RWPE1 (cell line): ENCODE measurements around the gene PPIE.

Source experiments
- CTCF ChIA-PET: fragments of 350-600 bp; sonication (Branson Sonifier 250); formaldehyde crosslinking; extraction: SDS; loops from one replicate; lab custom pipeline; 2021; lab: Yijun Ruan, JAX
- POLR2A ChIA-PET: fragments of 400-600 bp; formaldehyde crosslinking; extraction: SDS; loops from one replicate; lab custom pipeline; 2020; ENCODE audit warnings: antibody characterized with exemption; ENCODE audit not compliant: low non-redundant PET; lab: Yijun Ruan, JAX
- DNase-seq: peaks from one replicate; pipeline ENCODE4 v3.0.0; 2012; ENCODE audit warnings: low spot score
- H3K27ac ChIP-seq: fragments of 450-650 bp; 2 replicates; pipeline ENCODE4 v1.5.1; 2017
- CTCF ChIP-seq: fragments of 450-650 bp; conservative IDR thresholded peaks from 2 replicates; pipeline ENCODE4 v1.5.1; 2017; ENCODE audit warnings: low read depth, mild to moderate bottlenecking

The PPIE gene

GRCh38 chr1:39789571-39790110 is 51.0 kb downstream of the PPIE start:
- CTCF ChIA-PET: interaction anchor here (0.6 to 1.1 kb wide), 3 partner anchors 9 to 183 kb away, joined by 3 to 4 read pairs (median 3); no protein-coding TSS in a partner anchor
- no peak overlapping the region for H3K27ac ChIP-seq
- TF ChIP-seq CTCF: no peak
- no peak for DNase-seq
- POLR2A ChIA-PET: interaction anchor here (0.5 kb wide), 1 partner anchor 9 kb away, joined by 4 read pairs; no protein-coding TSS in a partner anchor

DNA sequence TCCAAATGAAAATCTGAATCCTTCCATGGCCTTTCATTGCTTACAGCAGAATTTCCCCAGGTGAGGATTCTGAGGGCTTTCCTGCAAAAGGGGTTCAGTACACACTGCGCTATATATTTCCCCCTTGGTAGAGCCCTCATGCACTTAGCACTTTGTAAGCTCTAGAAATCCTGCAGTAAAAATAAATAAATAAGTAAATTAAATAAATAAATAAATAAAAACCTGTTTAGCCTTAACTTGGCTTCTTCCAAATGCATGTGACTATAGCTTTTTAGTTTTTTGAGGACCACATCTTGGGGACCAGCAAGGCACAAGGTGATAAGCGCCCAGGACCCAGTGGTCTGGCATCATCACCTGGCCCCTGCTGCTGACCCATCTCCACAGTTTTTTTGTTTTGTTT is 53.2 kb downstream of the PPIE start:
- no peak for TF ChIP-seq CTCF
- CTCF ChIA-PET: no interaction called here
- no peak overlapping the region for H3K27ac ChIP-seq
- no peak for DNase-seq
- POLR2A ChIA-PET: no interaction called here

DNA sequence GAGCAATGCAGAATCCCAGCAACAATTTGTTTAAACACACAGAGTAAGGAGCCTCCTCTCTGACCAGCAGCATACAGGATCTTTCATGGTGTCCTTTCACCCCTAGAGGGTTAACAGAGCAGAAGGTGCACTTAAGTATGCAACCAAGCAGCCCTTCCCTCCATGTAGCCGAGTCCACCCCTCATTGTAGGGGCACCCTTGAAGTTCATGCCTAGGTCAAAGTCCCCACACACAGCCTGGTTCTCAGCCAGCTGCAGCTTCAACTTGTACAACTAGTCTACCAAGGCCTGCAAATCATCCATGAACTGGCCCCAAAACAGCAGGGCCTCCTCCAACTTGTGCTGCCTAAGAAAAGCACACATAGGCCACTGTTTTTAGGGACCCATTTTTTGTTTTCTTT is 57.0 kb downstream of the PPIE start:
- ChIA-PET CTCF (no interaction called here), POLR2A (interaction anchor here (0.6 kb wide), 2 partner anchors 106 to 137 kb away, joined by 3 to 4 read pairs; no protein-coding TSS in a partner anchor)
- no peak overlapping the region for H3K27ac ChIP-seq
- no peak for DNase-seq
- no peak for TF ChIP-seq CTCF

DNA sequence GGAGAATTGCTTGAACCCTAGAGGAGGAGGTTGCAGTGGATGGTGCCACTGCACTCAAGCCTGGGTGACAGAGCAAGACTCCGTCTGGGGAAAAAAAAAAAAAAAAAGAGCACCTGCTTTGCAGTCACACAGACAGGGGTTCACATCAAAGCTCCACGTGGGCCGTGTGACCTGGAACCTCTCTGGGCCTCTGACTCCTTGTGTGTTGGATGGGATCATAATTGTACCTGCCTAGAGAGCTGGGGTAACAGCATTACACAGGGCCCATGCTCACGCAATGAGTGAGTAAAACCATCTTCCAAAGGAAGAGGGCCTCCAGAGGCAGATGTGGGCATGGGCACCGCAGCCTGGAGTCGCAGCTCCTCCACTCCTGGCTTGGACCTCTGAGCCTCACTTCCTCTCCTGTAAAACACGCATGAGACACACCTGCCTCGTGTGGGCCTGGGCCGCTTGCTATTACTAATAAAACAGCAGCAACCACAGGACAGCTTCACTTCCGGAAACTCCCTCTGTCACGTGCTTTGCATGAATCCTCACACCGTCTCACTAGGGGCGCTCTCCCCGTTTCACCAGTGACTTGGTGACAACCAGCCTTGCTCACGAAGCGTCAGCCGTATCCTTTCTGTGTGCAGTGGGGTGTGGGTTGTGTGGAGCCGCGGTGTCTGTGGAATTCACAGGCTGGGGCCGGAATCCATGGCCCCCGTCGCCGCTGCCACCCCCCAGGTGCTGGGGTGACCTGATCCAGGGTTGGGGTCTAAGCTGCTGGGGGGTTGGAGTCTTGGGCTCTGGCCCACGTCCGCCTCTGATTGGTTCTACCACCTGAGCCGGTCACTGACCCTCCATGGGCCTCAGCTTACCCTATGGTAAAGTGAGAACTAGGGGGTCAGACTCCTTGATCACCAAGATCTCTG is 60.4 kb downstream of the PPIE start:
- ChIA-PET POLR2A (interaction anchor here (0.6 kb wide), 1 partner anchor 10 kb away, joined by 4 read pairs; no protein-coding TSS in a partner anchor), CTCF (interaction anchor here (0.6 to 1.1 kb wide), 4 partner anchors 10 to 169 kb away, joined by 3 to 4 read pairs (median 4); partner anchors contain the start of gene BMP8B)
- peak overlapping the region; percentile 66 for H3K27ac ChIP-seq
- DNase-seq: peak; percentile 50

DNA sequence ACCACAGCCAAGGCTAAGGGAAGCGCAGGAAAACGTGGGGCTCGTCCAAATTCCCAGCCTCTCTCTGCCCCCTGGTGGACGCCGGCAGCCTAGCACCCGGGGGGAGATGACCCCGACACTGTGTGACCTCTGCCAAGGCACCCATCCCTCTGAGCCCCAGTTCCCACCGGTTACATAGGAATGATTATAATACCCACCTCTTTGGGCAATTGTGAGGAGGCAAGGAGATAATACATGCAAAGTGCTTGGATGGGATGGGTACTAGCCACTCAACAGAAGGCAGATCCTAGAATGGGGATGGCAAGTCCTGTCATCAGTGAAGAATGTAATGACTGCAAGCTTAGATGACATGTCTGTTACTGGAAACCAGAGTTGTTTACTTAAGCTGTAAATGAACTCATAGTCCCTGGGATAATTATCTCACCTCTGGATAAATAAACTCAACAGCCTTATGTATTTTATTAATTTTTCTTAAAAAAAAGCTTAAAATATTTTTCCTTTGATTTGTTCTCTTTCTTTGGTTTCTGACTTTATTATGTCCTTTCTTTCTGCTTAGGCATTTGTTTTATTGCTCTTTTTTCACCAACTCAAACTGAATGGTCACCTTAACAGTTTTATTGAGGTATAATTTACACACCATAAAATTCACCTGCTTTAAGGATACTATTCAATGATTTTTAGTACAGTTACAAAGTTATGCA is 61.2 kb downstream of the PPIE start:
- H3K27ac ChIP-seq: peak overlapping the region; percentile 66
- ChIA-PET POLR2A (no interaction called here), CTCF (interaction anchor here (0.5 to 1.1 kb wide), 6 partner anchors 11 to 842 kb away, joined by 3 to 4 read pairs (median 3); partner anchors contain the start of gene BMP8B)
- DNase-seq: peak; percentile 95
- peak; percentile 73 for TF ChIP-seq CTCF

- TF ChIP-seq CTCF: no peak
- DNase-seq: peak; percentile 41
- POLR2A ChIA-PET: no interaction called here
- H3K27ac ChIP-seq: no peak overlapping the region
- CTCF ChIA-PET: interaction anchor here (0.5 to 0.6 kb wide), 4 partner anchors 129 to 841 kb away, joined by 3 read pairs; no protein-coding TSS in a partner anchor
Observed at GRCh38 chr1:39800471-39800835, 61.8 kb downstream of the PPIE start.
